GM23338 (cell line): ENCODE results near the gene MSANTD4. TPM values are rescaled to one million over a fixed set of nuclear protein-coding genes. Genes with fewer than 3 reads are reported as not detected.
"Not testable (repeated sequence)": the region's sequence is repeated elsewhere in the genome, so short reads cannot be mapped to it uniquely, and the experiment has no call there.

Experiments
- ATAC-seq: fragments of 200-7000 bp; cut with Tn5 transposase; 3 replicates; pipeline ENCODE4 v1.9.1; 2020
- DNase-seq: peaks from one replicate; pipeline ENCODE4 v3.0.0-alpha.2; 2015; ENCODE audit warnings: low spot score
- H2AFZ ChIP-seq: fragments of 200-600 bp; sonication (generic); 2 replicates; pipeline ENCODE4 v1.8.0; 2016; ENCODE audit warnings: antibody characterized with exemption, mild to moderate bottlenecking, moderate library complexity
- H3F3A ChIP-seq: fragments of 200-600 bp; sonication (generic); replicated peaks from 2 replicates; pipeline ENCODE4 v1.8.0; 2017; ENCODE audit warnings: antibody characterized with exemption, mixed run types, low read depth
- H3K27ac ChIP-seq: fragments of 200-600 bp; sonication (generic); 2 replicates; pipeline ENCODE4 v1.6.1; 2016; ENCODE audit warnings: low read depth
- H3K27me3 ChIP-seq: fragments of 200-600 bp; sonication (generic); 2 replicates; pipeline ENCODE4 v1.8.0; 2016; ENCODE audit warnings: mild to moderate bottlenecking, mixed run types, moderate library complexity; ENCODE audit not compliant: insufficient read depth
- H3K36me3 ChIP-seq: fragments of 200-600 bp; sonication (generic); 2 replicates; pipeline ENCODE4 v1.8.0; 2016; ENCODE audit warnings: mild to moderate bottlenecking; ENCODE audit not compliant: insufficient read depth
- H3K4me1 ChIP-seq: fragments of 200-600 bp; sonication (generic); 2 replicates; pipeline ENCODE4 v1.8.0; 2016; ENCODE audit warnings: mild to moderate bottlenecking, moderate library complexity; ENCODE audit not compliant: insufficient read depth
- H3K4me2 ChIP-seq: fragments of 200-600 bp; sonication (generic); 2 replicates; pipeline ENCODE4 v1.7.1; 2017; ENCODE audit warnings: mixed run types
- H3K4me3 ChIP-seq: fragments of 200-600 bp; sonication (generic); 2 replicates; pipeline ENCODE4 v1.6.1; 2016; ENCODE audit warnings: mixed run types
- H3K79me2 ChIP-seq: fragments of 200-600 bp; sonication (generic); replicated peaks from 2 replicates; pipeline ENCODE4 v1.8.0; 2017; ENCODE audit warnings: mild to moderate bottlenecking; ENCODE audit not compliant: insufficient read depth
- H3K9me2 ChIP-seq: fragments of 200-600 bp; sonication (generic); 2 replicates; pipeline ENCODE4 v1.8.0; 2017; ENCODE audit not compliant: insufficient read depth
- H4K20me1 ChIP-seq: fragments of 200-600 bp; sonication (generic); replicated peaks from 2 replicates; pipeline ENCODE4 v1.8.0; 2017; ENCODE audit warnings: mild to moderate bottlenecking; ENCODE audit not compliant: insufficient read depth
- H3K27ac Mint-ChIP-seq: 2 replicates; pipeline ENCODE4 v1.8.0; 2020; ENCODE audit warnings: inconsistent platforms, mild to moderate bottlenecking, moderate library complexity, mixed read lengths
- H3K27me3 Mint-ChIP-seq: 3 replicates; pipeline ENCODE4 v1.8.0; 2022; ENCODE audit warnings: low read depth, mild to moderate bottlenecking, moderate library complexity, mixed read lengths, inconsistent platforms; ENCODE audit not compliant: insufficient read depth, poor library complexity
- H3K36me3 Mint-ChIP-seq: 3 replicates; pipeline ENCODE4 v1.8.0; 2021; ENCODE audit warnings: low read depth, mild to moderate bottlenecking, inconsistent platforms, moderate library complexity, mixed read lengths
- H3K4me1 Mint-ChIP-seq: 3 replicates; pipeline ENCODE4 v1.8.0; 2020; ENCODE audit warnings: mild to moderate bottlenecking, inconsistent platforms, mixed read lengths
- H3K4me3 Mint-ChIP-seq: 3 replicates; pipeline ENCODE4 v1.8.0; 2021; ENCODE audit warnings: moderate library complexity, mild to moderate bottlenecking, inconsistent platforms, mixed read lengths
- H3K9me3 Mint-ChIP-seq: 3 replicates; pipeline ENCODE4 v1.8.0; 2020; ENCODE audit warnings: moderate library complexity, mild to moderate bottlenecking, inconsistent platforms, mixed read lengths
- CREB1 ChIP-seq: fragments of 250-450 bp; sonication (Bioruptor Pico); IDR thresholded peaks from 2 replicates; pipeline ENCODE4 v1.5.0; 2020; ENCODE audit warnings: low read depth, mild to moderate bottlenecking, moderate library complexity
- STAT1 ChIP-seq: IDR thresholded peaks from one replicate; pipeline ENCODE4 v1.6.1; 2016; ENCODE audit warnings: antibody characterized with exemption; ENCODE audit not compliant: unreplicated experiment
- ZNF114 ChIP-seq: fragments of 250-450 bp; sonication (Bioruptor Pico); IDR thresholded peaks from 2 replicates; pipeline ENCODE4 v1.5.0; 2020; ENCODE audit warnings: mild to moderate bottlenecking, moderate library complexity
- ZNF331 ChIP-seq: fragments of 250-450 bp; sonication (Bioruptor Pico); IDR thresholded peaks from 2 replicates; pipeline ENCODE4 v1.5.0; 2020; ENCODE audit warnings: low read depth, mild to moderate bottlenecking, moderate library complexity
- polyA plus RNA-seq: library from polyadenylated mRNA; unstranded; fragments of >200 nt; fragmentation: Nextera tagmentation; extraction: Ambion mirVana; gene quantifications from 2 replicates; pipeline ENCODE4 v1.2.1, GENCODE V29; 2016
- total RNA-seq: library from RNA; depleted of rRNA; stranded (reverse); fragments of >200 nt; shearing (Covaris generic); gene quantifications from 2 replicates; pipeline ENCODE4 v1.2.3, GENCODE V29; 2014
- TF ChIP-seq, protein P1 (sequence below): fragments of 250-450 bp; sonication (Bioruptor Pico); IDR thresholded peaks from 2 replicates; pipeline ENCODE4 v1.5.0; 2020; ENCODE audit warnings: mild to moderate bottlenecking, moderate library complexity

Gene MSANTD4
- total and polyA plus RNA-seq, 2 experiments from 2014 or later = 13.2 to 31.1 TPM

GRCh38 chr11:106011481-106011880 lies 10.6 kb downstream of the MSANTD4 start (continued):
- TF ChIP-seq, protein P1, sequence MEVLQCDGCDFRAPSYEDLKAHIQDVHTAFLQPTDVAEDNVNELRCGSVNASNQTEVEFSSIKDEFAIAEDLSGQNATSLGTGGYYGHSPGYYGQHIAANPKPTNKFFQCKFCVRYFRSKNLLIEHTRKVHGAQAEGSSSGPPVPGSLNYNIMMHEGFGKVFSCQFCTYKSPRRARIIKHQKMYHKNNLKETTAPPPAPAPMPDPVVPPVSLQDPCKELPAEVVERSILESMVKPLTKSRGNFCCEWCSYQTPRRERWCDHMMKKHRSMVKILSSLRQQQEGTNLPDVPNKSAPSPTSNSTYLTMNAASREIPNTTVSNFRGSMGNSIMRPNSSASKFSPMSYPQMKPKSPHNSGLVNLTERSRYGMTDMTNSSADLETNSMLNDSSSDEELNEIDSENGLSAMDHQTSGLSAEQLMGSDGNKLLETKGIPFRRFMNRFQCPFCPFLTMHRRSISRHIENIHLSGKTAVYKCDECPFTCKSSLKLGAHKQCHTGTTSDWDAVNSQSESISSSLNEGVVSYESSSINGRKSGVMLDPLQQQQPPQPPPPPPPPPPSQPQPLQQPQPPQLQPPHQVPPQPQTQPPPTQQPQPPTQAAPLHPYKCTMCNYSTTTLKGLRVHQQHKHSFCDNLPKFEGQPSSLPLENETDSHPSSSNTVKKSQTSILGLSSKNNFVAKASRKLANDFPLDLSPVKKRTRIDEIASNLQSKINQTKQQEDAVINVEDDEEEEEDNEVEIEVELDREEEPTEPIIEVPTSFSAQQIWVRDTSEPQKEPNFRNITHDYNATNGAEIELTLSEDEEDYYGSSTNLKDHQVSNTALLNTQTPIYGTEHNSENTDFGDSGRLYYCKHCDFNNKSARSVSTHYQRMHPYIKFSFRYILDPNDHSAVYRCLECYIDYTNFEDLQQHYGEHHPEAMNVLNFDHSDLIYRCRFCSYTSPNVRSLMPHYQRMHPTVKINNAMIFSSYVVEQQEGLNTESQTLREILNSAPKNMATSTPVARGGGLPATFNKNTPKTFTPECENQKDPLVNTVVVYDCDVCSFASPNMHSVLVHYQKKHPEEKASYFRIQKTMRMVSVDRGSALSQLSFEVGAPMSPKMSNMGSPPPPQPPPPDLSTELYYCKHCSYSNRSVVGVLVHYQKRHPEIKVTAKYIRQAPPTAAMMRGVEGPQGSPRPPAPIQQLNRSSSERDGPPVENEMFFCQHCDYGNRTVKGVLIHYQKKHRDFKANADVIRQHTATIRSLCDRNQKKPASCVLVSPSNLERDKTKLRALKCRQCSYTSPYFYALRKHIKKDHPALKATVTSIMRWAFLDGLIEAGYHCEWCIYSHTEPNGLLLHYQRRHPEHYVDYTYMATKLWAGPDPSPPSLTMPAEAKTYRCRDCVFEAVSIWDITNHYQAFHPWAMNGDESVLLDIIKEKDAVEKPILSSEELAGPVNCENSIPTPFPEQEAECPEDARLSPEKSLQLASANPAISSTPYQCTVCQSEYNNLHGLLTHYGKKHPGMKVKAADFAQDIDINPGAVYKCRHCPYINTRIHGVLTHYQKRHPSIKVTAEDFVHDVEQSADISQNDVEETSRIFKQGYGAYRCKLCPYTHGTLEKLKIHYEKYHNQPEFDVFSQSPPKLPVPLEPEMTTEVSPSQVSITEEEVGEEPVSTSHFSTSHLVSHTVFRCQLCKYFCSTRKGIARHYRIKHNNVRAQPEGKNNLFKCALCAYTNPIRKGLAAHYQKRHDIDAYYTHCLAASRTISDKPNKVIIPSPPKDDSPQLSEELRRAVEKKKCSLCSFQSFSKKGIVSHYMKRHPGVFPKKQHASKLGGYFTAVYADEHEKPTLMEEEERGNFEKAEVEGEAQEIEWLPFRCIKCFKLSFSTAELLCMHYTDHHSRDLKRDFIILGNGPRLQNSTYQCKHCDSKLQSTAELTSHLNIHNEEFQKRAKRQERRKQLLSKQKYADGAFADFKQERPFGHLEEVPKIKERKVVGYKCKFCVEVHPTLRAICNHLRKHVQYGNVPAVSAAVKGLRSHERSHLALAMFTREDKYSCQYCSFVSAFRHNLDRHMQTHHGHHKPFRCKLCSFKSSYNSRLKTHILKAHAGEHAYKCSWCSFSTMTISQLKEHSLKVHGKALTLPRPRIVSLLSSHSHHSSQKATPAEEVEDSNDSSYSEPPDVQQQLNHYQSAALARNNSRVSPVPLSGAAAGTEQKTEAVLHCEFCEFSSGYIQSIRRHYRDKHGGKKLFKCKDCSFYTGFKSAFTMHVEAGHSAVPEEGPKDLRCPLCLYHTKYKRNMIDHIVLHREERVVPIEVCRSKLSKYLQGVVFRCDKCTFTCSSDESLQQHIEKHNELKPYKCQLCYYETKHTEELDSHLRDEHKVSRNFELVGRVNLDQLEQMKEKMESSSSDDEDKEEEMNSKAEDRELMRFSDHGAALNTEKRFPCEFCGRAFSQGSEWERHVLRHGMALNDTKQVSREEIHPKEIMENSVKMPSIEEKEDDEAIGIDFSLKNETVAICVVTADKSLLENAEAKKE (CRISPR knock-in tag) = no peak
- TF ChIP-seq ZNF114 (no peak), STAT1 (no peak)

GRCh38 chr11:106003094-106003493 lies 18.9 kb downstream of the MSANTD4 start:
- Mint-ChIP-seq H3K9me3 (peaks cover 33% of the 10 kb centered on the region), H3K27ac (peak overlapping the region; percentile 16), H3K36me3 (peaks cover 75% of the 10 kb centered on the region), H3K4me1 (peaks cover 12% of the 10 kb centered on the region)
- Histone ChIP-seq H3K36me3 (peaks cover 22% of the 10 kb centered on the region; the same call in 1 of the 2 replicates), H3K79me2 (peaks cover 29% of the 10 kb centered on the region)
- H3K27me3 Mint-ChIP-seq, ATAC-seq, H3K27ac ChIP-seq, H3K27me3 ChIP-seq, H3K9me2 ChIP-seq, H3K4me3 ChIP-seq, H3K4me3 Mint-ChIP-seq, H3K4me2 ChIP-seq, H3K4me1 ChIP-seq, H2AFZ ChIP-seq, H4K20me1 ChIP-seq, H3F3A ChIP-seq: not testable (repeated sequence)
- TF ChIP-seq ZNF331 (CRISPR knock-in tag) (peak; percentile 43; the same call in 1 of the 2 replicates), CREB1 (peak; percentile 17; the same call in 1 of the 2 replicates)
- TF ChIP-seq, protein P1 (CRISPR knock-in tag) = 0 out of 2 replicates have a peak, but pooled peaks have one; percentile 45
- DNase-seq = peak; percentile 37
